GM12865 (cell line): ENCODE results near the gene CENPB.

Source experiments
- DNase-seq: peaks from one replicate; pipeline ENCODE4 v3.0.0; 2010; ENCODE audit warnings: low read depth
- H3K4me3 ChIP-seq: 2 replicates; pipeline ENCODE4 v1.5.1; 2011; ENCODE audit warnings: mild to moderate bottlenecking, low read depth, low read length, control low read depth
- TF ChIP-seq, protein P1 (sequence below): IDR thresholded peaks from 2 replicates; pipeline ENCODE4 v1.5.1; 2011; ENCODE audit warnings: low read length, control low read depth, low read depth, inconsistent platforms; ENCODE audit not compliant: insufficient read depth; ENCODE audit errors: missing control alignments

CENPB gene

DNA sequence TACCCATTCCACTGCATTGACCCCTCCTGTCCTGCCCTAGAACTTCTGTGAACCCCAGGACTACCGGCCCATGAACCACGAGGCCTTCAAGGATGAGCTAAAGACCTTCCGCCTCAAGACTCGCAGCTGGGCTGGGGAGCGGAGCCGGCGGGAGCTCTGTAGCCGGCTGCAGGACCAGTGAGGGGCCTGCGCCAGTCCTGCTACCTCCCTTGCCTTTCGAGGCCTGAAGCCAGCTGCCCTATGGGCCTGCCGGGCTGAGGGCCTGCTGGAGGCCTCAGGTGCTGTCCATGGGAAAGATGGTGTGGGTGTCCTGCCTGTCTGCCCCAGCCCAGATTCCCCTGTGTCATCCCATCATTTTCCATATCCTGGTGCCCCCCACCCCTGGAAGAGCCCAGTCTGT, 18.2 kb upstream of the CENPB start:
- DNase-seq, result no peak
- H3K4me3 ChIP-seq, result no peak overlapping the region
- TF ChIP-seq, protein P1, sequence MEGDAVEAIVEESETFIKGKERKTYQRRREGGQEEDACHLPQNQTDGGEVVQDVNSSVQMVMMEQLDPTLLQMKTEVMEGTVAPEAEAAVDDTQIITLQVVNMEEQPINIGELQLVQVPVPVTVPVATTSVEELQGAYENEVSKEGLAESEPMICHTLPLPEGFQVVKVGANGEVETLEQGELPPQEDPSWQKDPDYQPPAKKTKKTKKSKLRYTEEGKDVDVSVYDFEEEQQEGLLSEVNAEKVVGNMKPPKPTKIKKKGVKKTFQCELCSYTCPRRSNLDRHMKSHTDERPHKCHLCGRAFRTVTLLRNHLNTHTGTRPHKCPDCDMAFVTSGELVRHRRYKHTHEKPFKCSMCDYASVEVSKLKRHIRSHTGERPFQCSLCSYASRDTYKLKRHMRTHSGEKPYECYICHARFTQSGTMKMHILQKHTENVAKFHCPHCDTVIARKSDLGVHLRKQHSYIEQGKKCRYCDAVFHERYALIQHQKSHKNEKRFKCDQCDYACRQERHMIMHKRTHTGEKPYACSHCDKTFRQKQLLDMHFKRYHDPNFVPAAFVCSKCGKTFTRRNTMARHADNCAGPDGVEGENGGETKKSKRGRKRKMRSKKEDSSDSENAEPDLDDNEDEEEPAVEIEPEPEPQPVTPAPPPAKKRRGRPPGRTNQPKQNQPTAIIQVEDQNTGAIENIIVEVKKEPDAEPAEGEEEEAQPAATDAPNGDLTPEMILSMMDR, result no peak

DNA sequence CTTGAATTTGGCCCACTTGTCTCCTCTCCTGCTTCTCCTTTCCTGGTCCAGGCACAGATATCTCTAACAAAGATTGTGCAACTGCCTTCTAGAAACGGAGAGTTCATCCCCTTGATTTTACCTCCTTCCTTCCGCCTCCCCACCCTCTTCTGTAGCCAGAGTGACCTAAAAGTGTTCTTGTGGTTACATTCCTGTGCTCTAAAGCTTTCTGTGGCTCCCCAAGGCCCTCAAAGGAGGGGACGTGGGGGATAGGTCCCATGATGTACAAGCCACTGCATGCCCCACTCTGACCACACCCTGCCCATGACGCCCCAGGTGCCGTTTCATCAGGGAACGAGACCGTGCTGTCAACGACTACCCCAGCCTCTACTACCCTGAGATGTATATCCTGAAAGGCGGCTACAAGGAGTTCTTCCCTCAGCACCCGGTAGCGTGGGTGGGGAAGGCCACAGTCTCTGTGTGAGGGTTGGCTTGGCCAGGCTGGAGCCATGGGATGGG, 17.8 kb upstream of the CENPB start:
- H3K4me3 ChIP-seq, result no peak overlapping the region
- no peak for DNase-seq
- TF ChIP-seq, protein P1, result no peak

DNA sequence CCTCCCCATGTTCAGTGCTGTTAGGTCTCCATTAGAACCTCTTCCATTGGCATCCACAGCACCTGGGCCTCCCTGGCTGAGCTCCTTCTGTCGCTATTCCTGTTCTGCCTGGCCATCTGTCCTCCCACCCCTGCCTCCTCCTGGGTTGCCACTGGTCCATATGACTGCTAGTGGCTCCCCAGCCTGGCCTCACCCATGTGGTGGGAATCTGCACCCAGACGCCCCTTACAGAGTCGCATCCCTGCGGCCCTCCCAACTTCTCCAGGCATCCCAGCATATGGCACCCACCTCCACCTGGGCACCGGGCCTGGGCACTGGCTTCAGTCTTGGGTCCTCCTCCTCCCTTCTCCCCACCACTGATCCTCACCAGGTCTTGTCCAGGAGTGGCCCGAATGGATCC, 17.3 kb upstream of the CENPB start:
- TF ChIP-seq, protein P1, result no peak
- no peak overlapping the region for H3K4me3 ChIP-seq
- no peak for DNase-seq

DNA sequence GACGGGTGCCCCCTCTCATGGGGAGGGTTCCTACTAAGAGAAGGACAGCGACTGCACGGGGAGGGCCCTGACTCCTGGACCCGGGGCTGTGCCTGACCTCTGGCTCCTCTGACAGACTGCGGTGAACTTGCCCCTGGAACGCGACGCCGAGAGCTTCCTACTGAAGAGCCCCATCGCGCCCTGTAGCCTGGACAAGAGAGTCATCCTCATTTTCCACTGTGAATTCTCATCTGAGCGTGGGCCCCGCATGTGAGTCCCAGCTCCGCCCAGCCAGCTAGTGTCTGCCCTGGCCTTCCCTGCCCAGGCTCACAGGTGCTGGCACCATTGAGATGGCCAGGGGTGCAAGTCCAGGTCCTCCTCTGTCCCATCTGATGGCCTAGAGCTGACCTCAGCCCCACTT, 16.7 kb upstream of the CENPB start:
- TF ChIP-seq, protein P1, result no peak
- no peak overlapping the region for H3K4me3 ChIP-seq
- no peak for DNase-seq

DNA sequence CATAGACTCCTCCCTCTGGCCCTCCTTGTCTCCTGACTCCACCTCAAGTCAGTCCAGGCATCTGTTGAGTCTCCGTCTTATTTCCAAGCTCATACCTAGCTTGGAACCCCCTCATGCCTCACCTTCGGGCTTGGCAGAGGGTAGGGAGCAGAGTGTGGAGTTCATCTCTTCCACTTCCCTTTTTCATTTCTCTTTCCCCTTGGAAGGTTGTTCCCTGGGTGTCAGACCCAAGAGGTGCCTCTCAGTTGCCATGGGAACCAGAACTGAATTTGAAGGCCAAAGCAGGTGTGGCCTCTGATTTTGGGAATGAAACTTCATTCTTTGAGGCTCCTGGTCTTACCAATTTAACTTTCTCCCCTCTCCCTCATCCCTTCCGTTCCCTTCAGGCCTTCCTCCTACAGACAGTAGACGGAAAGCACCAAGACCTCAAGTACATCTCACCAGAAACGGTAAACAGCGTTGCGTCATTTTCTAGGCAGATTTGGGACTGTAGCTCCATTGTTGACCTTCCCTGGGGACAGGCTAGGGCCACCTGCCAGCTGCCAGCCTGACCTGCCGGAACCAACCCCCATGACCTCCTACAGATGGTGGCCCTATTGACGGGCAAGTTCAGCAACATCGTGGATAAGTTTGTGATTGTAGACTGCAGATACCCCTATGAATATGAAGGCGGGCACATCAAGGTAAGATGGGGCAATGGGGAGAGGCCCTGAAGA, 16.1 kb upstream of the CENPB start:
- TF ChIP-seq, protein P1, result no peak
- no peak overlapping the region for H3K4me3 ChIP-seq
- no peak for DNase-seq

DNA sequence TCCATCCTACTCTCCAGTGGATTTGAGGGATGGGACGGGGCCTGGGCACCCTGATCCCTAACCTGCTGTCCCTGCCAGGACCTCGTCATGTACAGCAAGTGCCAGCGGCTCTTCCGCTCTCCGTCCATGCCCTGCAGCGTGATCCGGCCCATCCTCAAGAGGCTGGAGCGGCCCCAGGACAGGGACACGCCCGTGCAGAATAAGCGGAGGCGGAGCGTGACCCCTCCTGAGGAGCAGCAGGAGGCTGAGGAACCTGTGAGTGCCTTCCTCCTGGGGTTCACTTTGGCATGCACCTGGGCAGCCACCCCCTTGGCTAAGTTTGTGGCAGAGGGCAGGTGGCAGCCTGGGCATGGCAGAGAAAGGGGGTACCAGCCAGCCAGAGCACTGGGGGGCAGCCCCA, 15.3 kb upstream of the CENPB start:
- TF ChIP-seq, protein P1, result no peak
- H3K4me3 ChIP-seq, result no peak overlapping the region
- DNase-seq, result no peak

DNA sequence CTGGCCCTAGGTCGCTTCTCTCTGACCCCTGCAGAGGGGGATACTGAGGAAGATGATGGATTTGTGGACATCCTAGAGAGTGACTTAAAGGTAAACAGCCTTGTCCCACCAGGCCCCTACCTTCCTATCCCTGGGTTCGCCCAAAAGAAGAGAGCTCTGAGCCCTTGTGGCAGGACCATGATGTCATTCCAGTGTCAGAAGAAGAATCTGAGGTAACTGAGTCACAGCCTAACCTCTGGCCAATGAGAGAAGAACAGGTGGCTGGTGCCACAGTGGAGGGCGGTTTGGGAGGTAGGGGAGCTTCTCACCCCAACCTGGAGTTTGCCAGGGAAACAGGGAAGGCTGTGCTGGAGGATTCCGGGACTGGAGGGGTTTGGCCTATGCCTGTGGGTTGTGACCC, 14.8 kb upstream of the CENPB start:
- DNase-seq, result no peak
- no peak overlapping the region for H3K4me3 ChIP-seq
- TF ChIP-seq, protein P1, result no peak
